HG03159 (cell line): ENCODE data around the gene NKAIN2.

Experiments
- ATAC-seq: cut with Tn5 transposase; IDR thresholded peaks from one replicate; pipeline ENCODE4 v1.9.1; 2021; ENCODE audit warnings: mild to moderate bottlenecking, moderate library complexity; ENCODE audit not compliant: unreplicated experiment

The NKAIN2 gene

DNA sequence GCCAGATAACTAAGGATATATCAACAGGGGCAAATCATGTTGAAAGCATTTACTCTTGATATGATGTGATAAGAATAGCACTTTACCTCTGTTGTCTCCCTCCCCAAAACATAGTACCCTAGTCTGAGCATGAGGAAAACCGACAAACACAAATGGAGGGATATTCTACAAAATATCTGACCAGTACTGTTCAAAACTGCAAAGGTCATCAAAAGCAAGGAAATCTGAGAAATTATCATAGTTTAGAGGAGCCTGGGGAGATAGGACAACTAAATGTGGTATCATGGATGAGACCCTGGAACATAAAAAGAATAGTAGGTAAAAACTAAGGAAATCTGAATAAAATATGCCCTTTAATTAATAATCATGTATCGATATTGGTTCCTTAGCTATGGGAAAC, 675.2 kb downstream of the NKAIN2 start:
- ATAC-seq = no peak

DNA sequence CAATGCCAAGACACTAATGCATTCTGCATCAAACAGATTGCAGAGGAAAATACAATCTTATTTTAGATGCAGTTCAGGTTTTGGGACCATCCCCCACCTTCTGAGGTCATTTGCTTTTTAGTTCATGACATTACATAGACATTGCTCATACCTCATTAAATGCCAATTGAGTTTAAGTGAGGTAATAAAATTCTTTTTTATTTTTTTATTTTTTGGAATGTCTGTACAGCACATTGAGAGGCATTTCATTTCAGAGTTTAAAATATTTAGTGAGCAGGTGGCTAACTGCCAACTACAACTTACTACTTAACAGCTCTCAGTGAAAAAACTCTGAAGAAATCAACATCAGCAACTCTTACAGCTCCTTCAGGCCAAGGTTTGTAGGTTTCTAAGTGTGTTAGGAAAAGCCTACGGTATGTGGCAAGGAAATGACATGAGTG, 676.3 kb downstream of the NKAIN2 start:
- ATAC-seq = no peak

DNA sequence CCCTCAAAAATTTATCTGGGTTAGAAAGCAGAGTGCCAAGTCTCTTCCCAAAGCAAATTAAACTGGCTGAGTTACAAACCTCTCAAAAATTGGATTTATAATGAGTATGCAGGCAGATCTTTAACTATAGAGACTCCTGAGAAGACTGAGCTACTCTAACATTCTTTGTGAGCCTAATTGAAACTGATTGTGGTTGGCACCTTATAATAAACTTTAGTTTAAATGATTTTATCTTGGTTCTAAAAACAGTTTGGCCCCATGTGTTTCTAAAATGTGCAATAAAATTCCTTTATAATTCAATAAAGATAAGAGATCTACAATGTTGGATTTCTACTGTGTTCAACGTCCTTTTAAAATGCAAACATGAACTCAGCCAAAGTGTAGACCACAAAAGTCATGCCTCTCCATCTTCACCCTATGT, 678.4 kb downstream of the NKAIN2 start:
- ATAC-seq = no peak

DNA sequence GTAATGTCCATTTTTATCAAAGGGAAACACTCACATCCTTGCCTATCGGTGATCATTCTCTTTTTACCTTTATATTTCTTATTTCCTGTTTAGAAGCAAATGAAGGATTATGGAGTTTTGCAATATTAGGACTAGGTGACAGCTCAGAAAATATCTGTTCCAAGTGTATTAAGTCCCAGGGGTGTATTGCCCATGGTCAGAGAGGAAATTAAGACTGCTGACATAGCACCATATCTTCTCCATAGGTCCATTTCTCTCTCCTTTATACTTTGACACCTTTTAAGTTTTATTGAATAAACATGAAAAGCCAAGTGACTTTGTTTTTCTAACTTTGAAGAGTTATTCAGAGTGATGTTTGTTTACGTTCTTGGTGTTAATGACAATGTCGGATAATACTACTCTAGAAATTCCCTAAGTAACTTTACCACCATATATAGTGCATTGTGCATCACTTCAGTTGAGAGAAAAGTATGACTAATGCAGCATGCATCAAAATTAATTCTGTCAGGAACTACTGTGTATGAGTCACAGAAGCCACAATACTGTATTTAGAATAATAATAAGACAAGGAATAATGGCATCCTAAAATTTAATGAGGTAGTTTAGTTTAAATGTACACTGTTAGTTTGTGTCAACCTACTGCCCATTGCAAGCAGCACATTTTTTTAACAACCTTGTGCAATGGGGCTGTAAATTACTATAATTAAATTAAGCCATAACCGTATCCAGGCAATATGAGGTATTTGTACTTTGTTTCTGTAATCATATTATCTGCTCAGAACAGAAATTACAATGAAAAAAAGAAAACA, 684.2 kb downstream of the NKAIN2 start:
- no peak for ATAC-seq

DNA sequence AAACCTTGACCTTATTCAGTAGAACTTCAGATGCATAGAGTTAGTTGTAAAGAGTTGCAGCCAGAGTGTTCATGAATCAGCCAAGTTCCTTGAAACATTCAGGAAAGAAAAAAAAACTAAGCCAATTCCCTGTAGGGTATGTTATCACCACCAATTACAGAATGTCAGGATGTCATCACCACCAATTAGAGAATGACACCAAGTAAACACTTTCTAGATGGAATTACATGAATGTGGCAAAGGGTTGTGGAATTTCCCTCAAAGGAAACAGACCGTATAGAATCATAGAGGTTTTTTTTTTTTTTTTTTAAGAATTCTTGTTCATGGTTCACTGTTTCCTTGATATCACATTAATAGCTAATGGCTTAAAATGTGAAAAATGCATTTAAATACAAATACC, 686.5 kb downstream of the NKAIN2 start:
- ATAC-seq = no peak

DNA sequence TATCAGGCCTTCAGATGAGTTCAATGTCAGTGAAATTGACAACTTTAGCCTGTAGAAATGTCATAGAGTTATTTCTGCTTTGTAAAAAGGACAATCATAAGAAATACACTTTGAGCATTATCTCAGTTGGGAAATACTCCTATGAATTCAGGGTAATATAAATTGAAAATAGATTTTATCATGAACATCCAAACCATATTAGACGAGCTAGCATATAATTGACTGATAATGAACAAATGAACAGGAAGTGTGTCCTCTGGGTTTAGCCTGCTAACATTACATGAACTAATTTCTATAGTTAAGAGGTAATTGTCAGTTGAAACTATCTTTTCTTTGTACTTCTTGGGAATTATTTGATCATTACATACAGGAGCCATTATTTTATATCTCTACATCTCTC, 689.6 kb downstream of the NKAIN2 start:
- ATAC-seq = no peak

DNA sequence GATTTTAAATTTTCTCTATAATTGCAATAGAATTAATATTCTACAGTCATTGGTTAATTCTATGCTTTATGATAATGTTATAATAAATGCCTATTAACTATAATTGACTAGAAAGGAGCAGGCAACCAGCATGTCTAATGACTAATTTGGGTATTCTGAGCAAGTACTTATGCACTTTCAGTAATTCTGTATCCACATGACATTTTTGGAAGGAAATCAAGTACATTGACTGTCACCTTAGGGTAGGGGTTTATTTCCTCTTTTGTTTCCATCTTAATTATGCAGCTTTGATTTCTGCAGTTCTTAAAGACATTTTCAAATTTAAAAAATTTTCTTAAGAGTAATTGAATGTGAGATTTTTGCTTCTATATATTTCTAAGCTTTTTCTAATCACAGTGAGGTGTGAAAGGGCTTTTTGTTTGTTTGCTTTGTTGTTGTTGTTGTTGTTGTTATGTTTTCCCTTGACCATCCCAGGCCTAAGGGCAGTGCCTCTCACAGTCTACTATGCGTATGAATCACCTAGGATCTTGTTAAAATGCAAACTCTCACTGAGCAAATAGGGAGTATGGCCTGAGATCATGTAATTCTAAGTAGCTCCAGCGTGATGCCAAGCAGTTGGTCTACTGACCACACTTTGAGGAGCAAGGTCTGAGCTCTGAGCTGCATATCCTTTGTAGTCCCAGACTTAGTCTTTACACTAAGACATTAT, 691.4 kb downstream of the NKAIN2 start:
- no peak for ATAC-seq

DNA sequence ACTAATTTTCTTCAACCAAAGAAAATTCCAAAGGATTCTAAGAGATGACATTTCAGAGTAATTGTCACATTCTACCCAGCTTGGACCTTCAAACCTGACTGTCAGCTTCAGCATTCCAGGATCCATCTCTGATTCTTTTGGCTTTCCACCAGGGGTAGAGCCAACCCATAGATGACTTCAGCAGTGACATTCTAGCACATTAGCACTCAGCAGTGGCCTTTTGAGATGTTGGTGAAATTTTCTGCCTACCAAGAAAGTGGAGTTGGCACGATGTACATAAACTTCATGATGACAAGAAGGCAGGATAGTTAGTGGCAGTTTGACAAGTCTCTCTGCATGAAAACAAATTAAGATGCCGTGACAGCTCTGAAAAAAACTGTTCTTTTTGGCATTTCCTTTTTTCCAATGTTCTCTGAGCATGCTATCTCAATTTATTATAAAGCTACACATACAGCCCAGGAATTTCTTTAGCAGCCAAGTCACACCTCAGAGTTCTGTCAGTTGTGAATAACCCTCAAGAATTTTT, 692.1 kb downstream of the NKAIN2 start:
- no peak for ATAC-seq

DNA sequence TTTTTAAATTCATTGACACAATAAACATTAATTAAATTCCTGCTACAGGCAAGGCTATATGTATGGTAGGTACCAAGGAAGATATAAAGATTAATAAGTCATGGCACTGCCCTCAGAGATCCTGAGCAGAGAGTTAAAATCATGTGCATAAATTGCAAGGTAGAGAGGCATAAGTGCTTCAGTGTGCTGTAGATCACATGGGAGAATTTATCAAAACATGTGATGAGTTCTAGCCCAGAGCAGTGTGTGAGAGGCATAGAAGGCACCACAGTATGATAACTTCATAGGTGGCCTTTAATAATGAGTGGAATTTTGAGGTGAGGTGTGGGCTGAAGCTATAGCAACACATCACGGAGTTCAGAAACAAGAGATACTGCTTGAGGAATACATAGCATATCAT, 692.7 kb downstream of the NKAIN2 start:
- ATAC-seq = no peak

DNA sequence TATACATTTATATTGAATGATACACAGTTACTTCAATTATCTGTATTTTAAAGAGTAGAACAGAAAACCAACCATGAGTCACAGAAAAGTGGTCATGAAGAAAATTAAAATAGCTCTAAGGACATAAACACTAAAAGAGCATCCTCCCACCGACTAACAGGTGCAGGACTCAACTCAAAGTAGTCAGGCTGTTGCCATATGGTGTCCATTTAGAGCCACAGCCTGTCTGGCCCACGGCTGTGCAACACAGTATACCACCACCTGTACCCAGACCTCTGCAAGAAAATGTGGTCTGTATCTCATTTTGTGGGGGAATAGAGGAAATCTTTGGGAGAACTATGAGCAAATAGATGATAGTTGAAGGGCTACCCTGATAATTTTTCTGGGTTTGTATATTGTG, 708.8 kb downstream of the NKAIN2 start:
- no peak for ATAC-seq

DNA sequence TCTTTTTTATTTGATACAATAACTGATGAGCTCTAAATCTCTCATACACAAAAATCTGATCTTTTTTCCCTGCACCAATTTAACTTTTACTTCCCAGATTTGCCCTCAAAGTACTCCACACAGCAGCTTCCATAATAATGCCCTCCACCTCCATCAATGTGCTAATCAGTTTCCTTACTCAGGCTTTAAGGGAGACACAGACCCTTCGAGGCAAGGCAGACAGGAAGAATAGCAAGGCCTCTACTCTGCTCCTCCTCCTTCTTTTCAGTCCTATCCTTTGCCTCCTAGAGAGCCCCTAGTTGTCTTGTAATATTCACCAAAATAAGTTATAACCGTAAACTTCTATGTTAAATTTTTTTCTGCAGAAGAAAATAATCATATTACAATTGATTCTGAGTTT, 713.7 kb downstream of the NKAIN2 start:
- no peak for ATAC-seq

DNA sequence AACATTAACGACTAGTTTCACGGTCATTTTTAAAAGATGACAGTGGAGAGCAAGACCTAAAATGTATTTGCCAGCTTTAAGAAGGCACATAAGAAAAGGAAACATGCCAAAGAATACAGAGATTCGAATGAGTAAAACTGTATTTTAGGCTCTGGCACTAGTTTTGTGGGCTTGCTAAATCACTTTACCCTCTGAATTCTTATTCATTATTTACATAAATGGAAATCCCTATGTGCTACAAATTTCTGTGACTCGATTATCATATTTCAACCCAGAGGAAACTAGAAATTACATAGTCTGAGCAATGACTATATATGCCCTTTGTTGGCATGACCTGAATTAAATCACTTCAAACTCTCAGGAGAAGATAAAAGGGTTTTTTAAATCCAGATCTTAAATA, 716.8 kb downstream of the NKAIN2 start:
- ATAC-seq = no peak

DNA sequence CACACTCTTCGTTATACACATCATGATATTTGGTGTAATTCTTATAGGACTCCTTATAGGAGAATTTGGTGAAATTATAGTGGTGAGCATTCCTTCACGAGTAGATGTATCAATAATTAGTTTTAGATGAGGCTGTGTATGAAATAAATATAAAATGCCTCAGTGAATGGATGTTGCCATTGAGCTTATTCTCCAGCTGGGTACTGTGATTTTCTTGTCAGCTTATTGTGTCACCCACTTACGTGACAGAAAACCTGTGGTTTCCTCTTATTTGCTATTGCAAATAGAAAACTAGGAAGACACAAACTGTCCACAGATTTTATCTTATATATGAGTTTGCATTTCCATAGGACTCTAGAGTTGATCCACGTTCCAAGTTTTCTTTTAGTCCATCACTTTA, 718.7 kb downstream of the NKAIN2 start:
- ATAC-seq = no peak

DNA sequence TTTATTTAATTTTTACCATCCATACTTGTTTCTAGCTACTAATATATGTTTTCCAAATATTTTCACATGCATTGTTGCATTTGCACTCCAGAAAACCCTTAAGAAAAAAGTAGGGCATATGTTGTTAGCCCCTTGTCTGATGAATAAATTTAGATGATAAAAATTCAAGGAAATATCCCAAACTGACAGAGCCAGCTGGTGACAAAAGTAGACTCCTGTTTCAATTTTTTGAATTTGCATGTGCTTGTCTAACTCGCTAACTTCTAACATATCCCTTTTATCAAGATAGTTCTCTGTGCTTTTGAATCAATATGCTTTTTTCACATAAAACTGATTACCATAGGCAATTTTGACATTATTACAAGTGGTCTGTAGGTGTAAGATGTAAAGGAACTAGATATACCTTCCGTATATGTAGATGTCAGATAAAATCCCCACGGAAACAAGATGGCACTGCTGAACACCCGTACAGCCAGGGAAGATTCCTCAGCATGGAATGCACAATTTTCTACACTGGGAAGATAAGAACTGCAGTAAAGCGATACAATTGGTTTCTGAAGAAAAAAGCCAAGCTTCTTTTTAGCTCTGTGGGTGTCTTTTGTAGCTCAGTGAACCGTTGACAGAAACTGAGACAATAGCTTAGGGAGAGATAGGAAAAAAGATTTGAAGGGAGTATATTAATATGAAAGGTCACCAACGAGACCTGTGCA, 721.0 kb downstream of the NKAIN2 start:
- no peak for ATAC-seq

DNA sequence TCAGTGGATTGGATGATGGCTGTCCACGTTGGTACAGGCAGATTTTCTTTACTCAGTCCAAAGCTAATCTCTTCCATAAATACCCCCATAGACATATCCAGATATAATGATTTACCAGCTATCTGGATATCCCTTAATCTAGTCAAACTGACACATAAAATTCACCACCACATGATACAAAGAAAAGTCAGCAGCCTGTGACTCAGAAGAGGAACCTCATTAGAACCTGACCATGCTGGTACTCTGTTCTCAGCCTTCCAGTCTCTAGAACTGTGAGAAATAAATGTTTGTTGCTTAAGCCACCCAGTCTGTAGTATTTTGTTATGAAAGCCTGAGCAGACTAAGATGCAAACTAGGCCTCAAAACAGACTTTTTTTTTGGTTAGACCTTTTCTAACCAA, 727.3 kb downstream of the NKAIN2 start:
- no peak for ATAC-seq

DNA sequence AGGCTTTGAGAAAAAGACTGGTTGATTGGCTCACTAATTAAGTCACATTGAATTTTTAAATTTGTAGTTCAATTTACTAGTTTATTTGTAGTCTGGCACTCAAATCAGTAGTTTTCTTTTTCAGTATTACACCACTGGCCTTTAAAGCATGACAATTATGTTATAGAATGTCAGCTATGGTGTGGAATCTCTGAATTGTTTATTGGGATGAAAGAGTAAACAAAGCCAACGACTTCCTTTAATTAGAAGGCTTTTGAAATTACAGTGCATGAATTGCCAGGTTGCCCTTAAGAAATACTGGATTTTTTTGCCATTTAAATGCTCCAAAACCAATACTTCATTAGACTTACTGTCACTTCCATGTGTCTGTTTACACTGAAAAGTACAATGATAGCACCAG, 731.6 kb downstream of the NKAIN2 start:
- no peak for ATAC-seq

DNA sequence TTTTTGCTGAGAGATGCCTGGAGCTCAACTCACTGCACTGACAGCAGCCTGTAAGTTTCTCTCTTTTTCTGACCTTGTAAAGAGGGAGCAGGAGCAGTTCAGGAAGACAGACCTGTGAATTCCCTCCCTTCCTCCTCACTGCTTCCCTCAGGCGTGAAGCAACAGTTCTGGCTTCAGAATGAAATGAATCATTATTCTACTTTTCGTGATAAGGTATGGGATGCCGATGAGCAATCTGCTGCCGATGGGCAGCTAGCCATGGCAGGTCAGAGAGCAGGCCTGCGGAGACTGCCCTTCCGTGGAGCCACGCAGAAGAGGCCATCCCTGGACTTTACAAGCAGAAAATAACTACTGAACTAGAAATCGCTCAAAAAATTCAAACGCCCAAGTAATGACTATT, 732.1 kb downstream of the NKAIN2 start:
- ATAC-seq = no peak

DNA sequence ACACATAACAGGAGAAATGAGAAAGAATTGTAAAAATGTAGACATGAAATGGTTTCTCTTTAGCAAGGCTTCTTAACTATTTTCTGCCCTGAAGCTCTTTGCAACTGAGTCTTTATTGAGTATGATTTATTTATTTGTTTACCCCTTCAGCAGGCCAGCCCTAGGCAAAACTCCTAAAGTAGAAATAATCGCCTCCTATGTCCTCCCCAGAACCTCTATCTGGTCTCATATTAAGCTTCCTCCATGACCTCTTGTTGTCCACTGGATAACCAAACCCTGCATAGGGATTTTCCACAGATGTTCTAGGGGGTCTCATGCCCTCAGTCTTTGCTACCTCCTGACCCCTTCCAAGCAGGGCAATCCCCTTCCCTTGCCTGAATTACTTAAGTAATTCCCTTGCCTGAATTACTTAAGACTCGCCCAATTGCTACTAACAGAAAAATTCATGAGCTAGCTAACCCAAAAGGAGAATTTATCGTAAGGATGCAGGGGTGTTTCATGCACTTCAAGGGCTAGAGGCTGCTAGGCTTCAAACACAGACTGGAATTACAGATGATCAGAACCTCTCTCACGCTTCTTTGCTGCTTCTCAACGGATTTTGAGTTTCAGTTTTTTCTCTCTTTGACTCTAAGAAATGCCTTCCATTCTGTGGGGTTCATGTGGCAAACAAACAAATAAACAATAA, 732.6 kb downstream of the NKAIN2 start:
- ATAC-seq = no peak

DNA sequence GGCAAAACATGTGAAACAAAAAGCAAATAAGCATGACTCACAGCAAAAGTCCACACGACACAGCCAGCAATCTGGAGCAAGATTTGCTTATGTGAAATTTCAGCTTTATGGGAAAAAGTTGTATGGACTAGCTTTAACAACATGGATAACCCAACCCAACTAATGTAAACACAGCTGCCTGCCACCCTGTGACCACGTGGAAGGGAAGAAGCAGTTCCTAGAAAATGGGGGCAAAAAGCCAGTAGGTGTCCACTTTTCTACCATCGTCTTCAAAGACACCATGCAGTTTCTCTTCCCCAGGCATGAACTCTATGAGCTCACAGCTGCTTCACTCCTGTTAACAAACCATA, 733.2 kb downstream of the NKAIN2 start:
- ATAC-seq = no peak

DNA sequence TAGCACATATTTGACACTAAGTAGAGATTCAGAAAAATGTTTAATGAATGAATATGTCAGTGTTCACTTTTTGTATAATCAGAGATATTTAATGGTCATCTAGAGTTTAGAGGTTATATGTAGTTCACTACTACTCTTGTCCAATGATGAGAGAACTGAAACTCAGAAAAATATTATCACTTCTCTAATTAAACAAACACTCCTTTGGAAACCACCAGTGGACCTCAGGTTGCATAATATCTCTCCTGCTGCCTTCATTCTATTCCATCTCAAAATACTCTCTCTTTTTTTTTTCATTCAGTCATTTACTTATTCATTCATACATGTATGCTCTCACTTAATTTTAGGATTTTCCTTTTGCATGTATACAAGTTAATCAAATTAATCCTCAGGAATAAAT, 735.4 kb downstream of the NKAIN2 start:
- no peak for ATAC-seq

DNA sequence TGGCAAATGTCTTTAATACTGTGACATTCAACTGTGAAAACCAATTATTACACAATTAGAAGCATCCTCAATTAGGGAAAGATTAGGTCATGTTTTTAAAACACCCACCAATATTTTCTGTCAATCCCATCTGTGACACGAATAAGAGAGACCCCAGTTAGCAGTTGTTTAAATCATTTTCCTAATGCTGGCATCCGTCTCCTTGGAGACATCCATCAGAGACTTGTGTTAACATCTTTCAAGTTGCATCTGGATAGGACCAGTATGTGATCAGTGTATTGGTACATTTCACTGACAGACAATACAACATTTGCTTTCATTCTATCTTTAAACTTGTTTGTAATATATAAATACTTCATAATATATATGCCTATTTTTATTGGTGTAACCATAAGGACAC, 737.9 kb downstream of the NKAIN2 start:
- no peak for ATAC-seq
